ENCODE results near the gene HDAC10.
A peak's percentile ranks its signal among the peaks of the same experiment; 100 is the strongest.
"Not testable (repeated sequence)": the region's sequence is repeated elsewhere in the genome, so short reads cannot be mapped to it uniquely, and the experiment has no call there.

The HDAC10 gene

GRCh38 chr22:50213263-50213662, 37.8 kb downstream of the HDAC10 start:
- DNase-seq = no peak

- no peak for DNase-seq
These were observed 39.9 kb downstream of the HDAC10 start for GRCh38 chr22:50211147-50211546.

DNA sequence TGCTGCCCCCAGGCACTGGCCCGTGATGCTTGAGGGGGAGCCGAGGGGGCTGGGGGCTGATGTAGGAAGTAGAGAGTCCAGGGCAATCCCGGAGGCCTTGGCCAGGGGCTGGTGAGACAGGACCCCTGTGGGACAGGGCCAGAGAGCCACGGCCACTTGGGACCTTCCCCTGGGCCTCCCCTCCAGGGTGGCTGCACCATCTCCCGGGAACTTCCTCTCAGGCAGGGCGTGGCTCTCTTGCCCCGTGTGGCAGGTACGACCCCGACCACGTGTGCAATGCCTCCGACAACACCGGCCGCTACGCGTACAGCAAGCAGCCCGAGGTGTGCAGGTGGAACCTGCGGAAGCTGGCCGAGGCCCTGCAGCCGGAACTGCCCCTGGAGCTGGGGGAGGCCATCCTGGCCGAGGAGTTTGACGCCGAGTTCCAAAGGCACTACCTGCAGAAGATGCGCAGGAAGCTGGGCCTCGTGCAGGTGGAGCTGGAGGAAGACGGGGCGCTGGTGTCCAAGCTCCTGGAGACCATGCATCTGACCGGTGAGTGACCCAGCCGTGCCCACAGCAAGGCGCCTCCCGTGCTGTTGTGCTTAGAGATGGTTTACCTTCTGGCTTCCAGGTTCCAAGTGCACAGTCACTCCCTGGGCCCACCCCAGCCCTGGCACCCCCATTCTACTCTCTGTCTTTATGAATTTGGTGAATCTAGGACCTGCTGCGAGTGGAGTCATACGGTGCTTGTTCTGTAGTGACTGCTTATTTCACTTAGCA, 40.5 kb downstream of the HDAC10 start:
- no peak for DNase-seq

DNA sequence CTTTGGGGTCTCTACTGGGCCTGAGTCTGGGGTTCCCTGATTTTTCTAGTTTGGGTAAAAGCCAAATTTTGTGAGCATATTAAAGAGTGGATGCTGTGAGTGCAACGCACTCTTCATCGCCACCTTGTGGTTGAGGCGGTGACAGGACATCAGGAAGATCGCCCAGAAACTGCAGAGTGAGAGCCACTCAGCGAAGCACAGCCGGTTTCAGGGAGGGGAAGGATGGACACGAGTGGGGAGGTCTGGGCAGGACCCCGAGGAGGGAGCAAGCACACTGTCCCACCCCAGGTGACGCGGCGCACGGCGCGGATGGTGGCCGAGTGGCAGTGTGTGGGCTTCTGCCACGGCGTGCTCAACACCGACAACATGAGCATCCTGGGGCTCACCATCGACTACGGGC, 41.2 kb downstream of the HDAC10 start:
- peak; percentile 70 for DNase-seq

DNA sequence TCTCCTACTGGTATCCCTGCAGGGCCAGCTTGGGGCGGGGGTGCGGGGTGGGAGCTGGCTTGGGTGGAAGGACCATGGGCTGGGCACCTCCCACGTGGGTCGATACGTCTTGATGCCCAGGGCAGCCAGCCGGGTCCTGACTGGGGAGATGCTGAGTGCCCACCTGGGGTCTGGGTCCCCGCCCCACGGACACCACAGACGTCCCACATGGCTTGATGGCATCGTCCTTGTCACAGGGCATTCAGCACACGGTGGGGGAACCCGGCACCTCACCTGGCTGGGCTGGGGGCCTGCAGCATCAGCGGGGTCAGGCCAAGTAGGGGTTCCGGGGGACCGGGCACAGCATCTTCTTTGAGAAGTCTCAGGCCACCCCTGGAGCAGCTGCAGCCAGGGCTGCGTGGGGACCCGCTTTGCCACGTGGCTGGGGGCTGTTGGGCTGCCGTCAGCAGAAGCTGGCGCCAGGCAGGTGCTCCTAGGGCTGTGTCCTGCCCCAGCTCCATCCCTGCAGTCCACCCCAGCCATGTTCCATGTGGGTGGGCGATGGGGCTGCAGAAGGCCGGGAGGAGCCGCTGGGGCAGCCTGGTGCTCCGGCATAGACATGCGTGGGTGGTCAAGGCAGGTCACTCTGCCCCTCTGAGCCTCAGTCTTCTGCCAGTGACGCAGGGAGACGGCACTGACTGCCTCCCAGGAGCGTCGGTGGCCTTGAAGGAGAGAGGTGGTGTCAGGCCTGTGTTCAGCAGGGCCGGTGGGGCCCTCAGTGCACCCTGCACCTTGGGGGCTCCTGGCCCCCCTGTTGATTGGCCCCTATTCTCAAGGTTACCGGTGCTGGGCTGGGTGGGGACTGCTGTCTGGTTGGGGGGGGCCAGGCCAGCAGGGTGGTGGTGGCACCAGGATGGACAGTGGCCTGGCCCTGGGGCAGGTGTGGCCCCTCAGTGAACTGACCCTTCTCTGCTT, 41.8 kb downstream of the HDAC10 start:
- DNase-seq = no peak

DNA sequence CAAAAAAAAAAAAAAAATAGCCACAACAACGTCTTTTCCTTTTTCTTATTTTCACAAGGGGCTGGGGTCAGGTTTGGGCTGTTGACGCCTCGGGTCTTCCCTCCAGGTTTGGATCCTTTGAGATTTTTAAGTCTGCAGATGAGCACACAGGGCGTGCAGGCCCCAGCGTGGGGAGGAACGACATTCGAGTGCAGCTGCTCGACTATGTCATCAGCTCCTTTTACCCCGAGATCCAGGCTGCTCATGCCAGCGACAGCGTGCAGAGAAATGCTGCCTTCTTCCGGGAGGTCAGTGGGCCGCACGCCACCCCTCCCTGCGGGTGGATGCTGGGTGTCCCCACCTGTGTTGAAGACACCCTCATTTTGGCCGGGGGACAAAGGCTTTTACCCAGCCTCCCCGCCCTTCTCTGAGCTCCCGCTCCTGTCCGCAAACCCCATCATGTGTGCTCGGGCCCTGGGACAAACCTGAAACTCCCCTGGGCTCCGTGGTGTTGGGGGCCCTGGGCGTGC, 42.6 kb downstream of the HDAC10 start:
- no peak for DNase-seq

- DNase-seq = no peak
These were observed 43.5 kb downstream of the HDAC10 start for GRCh38 chr22:50207383-50208140.

DNA sequence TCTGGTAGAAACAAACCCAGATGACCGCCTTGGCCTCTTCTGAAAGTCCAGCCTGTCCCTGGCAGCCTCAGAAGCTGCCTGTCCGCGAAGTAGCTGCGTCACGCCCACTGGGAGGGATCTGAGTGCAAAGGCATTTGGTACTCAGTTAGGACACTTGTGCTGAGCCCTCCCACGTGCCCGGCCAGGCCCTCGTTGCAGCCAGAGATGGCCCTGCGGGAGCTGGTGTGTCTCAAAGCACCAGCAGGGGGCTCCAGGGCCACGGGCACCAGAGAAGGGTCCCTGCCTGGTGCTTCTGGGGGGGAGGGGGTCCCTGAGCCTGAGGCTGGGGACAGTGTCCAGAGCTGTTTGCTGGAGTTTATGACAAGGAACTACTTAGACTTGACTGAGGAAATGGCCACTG, 44.5 kb downstream of the HDAC10 start:
- no peak for DNase-seq

GRCh38 chr22:50205781-50206569, 45.1 kb downstream of the HDAC10 start:
- DNase-seq = no peak

DNA sequence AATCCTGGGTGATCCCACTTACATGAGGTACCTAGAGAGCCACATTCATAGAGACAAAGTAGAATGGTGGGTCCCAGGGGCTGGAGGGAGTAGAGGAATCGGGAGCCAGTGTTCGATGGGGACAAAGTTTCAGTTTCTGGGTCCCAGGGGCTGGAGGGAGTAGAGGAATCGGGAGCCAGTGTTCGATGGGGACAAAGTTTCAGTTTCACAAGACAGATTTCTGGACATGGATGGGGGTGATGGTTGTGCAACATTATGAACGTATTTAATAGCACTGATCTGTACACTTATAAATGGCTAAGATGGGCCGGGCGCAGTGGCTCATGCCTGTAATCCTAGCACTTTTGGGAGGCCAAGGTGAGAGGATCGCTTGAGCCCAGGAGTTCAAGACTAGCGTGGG, 46.1 kb downstream of the HDAC10 start:
- not testable (repeated sequence) for DNase-seq

- no peak for DNase-seq
These were observed 46.5 kb downstream of the HDAC10 start for GRCh38 chr22:50204571-50204970.

GRCh38 chr22:50203288-50203687, 47.8 kb downstream of the HDAC10 start:
- no peak for DNase-seq

- no peak for DNase-seq
These were observed 48.9 kb downstream of the HDAC10 start for GRCh38 chr22:50202130-50202666.

- DNase-seq = no peak
These were observed 49.6 kb downstream of the HDAC10 start for GRCh38 chr22:50201191-50202129.

DNA sequence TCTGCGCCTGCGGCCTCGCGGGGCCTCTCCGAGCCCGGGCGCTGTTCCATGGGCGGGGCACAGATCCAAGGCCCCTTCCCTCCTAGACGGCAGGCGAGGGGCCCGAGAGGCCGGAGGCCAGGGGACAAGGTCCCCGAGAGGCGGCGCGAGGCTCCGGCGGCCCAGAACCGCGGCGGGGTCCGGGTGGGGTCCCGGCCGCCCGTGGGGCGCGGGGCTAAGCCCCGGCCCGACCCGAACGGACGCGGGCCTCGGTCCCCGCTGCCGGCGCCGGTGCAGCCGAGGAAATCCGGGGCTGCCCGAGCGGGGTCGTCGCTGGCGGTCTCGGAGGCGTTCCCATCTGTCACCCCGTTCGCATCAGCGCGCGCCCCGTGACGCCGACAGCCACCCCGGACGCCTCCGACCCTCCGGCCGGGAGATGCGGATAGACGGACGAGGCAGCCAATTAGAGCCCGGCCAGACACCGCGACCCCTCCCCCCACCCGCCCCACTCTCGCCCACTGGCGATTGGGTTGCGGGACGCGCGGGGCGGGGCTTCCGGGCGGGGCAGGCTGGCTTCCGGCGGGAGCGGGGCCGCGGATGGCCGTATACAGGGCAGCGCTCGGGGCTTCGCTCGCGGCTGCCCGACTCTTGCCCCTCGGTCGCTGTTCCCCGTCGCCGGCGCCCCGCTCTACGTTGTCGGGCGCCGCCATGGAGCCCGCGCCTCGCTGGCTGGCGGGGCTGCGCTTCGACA, 50.4 kb downstream of the HDAC10 start, which contains the start of gene SELENOO:
SELENOO (plus strand) TSS at position 551 of the 730 bp plus-strand sequence; CDS start at position 577, 26 bp downstream.
- peak; percentile 93 for DNase-seq

- DNase-seq = no peak
These were observed 51.1 kb downstream of the HDAC10 start for GRCh38 chr22:50199829-50200460.

- DNase-seq = no peak
These were observed 51.8 kb downstream of the HDAC10 start for GRCh38 chr22:50199251-50199721.

DNA sequence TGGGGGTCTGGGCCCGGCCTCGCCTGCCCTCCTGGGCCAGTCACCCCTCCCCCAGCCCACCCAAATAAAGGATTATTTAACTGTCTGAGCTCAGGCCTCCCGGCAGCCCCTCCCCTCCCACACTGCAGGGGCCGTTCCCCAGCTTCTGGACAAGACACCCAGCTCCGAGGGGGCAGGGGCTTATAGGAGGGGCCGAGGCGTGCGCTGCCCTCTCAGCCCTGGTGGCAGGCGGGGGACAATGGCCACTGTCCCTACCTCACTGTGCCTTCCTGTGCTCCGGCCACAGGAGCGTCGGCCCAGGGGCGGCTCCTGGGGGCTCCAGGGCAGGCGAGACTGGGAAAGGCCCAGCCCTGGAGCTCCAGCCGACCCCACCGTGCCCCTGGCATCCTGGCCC, 52.4 kb downstream of the HDAC10 start:
- no peak for DNase-seq
